ENCODE results near the gene PCBP3.

DNA sequence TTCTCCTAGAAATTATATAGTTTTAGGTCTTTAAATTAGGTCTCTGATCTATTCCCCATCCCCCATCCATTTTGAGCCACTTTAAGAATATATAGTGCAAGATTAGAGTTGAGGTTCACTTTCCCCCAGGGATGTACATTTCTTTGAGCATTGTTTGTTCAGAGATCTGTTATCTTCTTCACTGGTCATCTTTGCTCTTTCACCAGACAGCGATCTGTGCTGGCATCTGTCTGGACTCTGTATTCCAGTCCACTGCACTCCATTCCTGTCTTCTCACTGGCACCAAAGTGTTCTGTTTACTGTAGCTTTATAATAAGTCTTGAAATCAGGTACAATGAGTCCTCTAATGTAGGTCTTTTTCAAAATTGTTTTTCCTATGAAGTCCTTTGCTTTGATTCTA lies 112.5 kb downstream of the PCBP3 start:
- no peak for TF ChIP-seq POLR2A (IDR thresholded peaks at IDR 0.05)
- TF ChIP-seq, protein P1, sequence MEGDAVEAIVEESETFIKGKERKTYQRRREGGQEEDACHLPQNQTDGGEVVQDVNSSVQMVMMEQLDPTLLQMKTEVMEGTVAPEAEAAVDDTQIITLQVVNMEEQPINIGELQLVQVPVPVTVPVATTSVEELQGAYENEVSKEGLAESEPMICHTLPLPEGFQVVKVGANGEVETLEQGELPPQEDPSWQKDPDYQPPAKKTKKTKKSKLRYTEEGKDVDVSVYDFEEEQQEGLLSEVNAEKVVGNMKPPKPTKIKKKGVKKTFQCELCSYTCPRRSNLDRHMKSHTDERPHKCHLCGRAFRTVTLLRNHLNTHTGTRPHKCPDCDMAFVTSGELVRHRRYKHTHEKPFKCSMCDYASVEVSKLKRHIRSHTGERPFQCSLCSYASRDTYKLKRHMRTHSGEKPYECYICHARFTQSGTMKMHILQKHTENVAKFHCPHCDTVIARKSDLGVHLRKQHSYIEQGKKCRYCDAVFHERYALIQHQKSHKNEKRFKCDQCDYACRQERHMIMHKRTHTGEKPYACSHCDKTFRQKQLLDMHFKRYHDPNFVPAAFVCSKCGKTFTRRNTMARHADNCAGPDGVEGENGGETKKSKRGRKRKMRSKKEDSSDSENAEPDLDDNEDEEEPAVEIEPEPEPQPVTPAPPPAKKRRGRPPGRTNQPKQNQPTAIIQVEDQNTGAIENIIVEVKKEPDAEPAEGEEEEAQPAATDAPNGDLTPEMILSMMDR (IDR thresholded peaks at IDR 0.05) = no peak
